Measurements from ENCODE around the gene OPRD1.

The OPRD1 gene

DNA sequence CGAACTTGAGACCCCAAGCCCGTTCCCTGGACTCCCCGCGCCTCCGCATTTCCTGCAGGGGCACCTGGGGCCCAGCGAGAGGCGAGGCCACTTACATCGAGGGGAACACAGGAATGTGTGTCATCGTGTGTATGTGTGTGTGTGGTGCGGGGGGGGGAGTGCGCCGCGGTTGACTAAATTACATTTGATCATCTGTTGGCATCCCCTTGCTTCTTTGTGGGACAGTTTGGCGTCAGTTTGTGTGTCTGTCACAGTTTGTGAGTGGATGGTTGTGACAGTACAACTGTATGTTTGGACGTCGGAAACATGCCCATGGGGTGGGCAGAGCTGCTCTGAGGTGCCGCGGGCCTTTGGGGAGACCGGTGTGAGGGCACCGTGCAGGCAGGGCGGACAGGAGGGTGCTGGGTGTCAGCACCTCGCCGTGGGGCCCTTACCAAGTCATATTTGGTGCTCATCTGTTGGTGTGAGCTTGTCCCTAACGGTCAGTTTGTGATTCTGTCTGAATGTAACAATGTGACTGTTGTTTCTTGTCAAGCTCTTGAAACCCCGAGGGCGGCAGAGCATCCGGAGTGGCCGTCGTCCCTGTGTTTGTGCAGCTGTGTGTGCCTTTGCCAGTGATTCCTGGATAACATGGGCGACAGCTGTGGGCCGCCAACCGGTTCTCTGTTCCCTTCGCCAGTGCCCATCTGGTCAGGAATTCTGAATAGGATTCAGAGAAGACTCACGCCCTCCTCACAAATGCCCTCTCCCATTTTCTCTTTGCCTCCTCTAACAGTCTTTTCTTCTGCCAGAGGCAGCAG lies 899 bp downstream of the OPRD1 start:
- Histone ChIP-seq H2AFZ (ENCODE audit: low read length) (no peak overlapping the region), H3K27me3 (ENCODE audit: insufficient read depth, low read length, poor library complexity, severe bottlenecking) (no peaks in the 10 kb centered on the region), H3K4me2 (ENCODE audit: low read depth, low read length, poor library complexity, severe bottlenecking) (no peak overlapping the region), H3K4me1 (ENCODE audit: insufficient read depth, low read length, poor library complexity, severe bottlenecking) (peaks cover 16% of the 10 kb centered on the region), H3K4me3 (ENCODE audit: low read length, poor library complexity, severe bottlenecking) (no peak overlapping the region), H3K9me3 (ENCODE audit: insufficient read depth, low read depth, low read length) (no peaks in the 10 kb centered on the region), H3F3A (ENCODE audit: low read depth) (no peaks in the 10 kb centered on the region), H3K9me2 (replicated peaks; ENCODE audit: low read depth, low read length) (no peaks in the 10 kb centered on the region), H3K9ac (ENCODE audit: low read depth, low read length, poor library complexity, severe bottlenecking) (no peak overlapping the region), H4K20me1 (ENCODE audit: insufficient read depth, low read length, poor library complexity, severe bottlenecking) (no peaks in the 10 kb centered on the region), H3K36me3 (ENCODE audit: insufficient read depth, low read length) (no peaks in the 10 kb centered on the region), H3K79me2 (ENCODE audit: insufficient read depth, low read length) (no peaks in the 10 kb centered on the region)
- TF ChIP-seq EZH2phosphoT487 (IDR thresholded peaks at IDR 0.05; ENCODE audit: borderline replicate concordance) = no peak
- TF ChIP-seq, protein P1, sequence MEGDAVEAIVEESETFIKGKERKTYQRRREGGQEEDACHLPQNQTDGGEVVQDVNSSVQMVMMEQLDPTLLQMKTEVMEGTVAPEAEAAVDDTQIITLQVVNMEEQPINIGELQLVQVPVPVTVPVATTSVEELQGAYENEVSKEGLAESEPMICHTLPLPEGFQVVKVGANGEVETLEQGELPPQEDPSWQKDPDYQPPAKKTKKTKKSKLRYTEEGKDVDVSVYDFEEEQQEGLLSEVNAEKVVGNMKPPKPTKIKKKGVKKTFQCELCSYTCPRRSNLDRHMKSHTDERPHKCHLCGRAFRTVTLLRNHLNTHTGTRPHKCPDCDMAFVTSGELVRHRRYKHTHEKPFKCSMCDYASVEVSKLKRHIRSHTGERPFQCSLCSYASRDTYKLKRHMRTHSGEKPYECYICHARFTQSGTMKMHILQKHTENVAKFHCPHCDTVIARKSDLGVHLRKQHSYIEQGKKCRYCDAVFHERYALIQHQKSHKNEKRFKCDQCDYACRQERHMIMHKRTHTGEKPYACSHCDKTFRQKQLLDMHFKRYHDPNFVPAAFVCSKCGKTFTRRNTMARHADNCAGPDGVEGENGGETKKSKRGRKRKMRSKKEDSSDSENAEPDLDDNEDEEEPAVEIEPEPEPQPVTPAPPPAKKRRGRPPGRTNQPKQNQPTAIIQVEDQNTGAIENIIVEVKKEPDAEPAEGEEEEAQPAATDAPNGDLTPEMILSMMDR (conservative IDR thresholded peaks at IDR 0.05; ENCODE audit: low read length) = no peak

DNA sequence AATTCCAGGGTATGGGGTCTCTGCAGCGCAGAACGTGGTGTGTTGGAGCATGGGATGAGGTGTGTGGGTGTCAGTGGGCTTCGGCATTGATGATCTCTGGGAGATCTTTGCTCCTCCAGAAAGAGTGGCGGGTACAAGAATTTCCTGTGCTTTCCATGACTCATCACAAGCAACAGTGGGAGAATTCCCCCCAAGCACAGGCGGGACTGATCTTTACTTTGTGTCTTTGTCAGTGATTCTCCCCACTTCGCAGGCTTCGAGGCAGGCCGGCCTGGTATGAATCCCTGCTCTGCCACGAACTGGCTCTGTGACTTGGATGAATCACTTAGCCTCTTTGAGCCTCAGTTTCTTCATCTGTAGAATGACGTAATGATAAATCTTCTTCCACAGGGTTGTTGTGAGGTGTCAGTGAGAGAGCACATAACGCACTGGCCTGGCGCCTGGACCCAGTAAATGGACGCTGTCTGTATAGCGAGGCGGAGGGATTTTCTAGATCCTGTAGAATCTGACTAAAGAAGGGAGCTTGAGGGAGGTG lies 2.0 kb downstream of the OPRD1 start:
- no peak overlapping the region for H3K9ac ChIP-seq (ENCODE audit: low read depth, low read length, poor library complexity, severe bottlenecking)
- no peak overlapping the region for H2AFZ ChIP-seq (ENCODE audit: low read length)
- H3K4me2 ChIP-seq (ENCODE audit: low read depth, low read length, poor library complexity, severe bottlenecking) = no peak overlapping the region
- H3K27me3 ChIP-seq (ENCODE audit: insufficient read depth, low read length, poor library complexity, severe bottlenecking) = no peaks in the 10 kb centered on the region
- H3K79me2 ChIP-seq (ENCODE audit: insufficient read depth, low read length) = no peaks in the 10 kb centered on the region
- no peaks in the 10 kb centered on the region for H3K9me3 ChIP-seq (ENCODE audit: insufficient read depth, low read depth, low read length)
- H3K36me3 ChIP-seq (ENCODE audit: insufficient read depth, low read length) = no peaks in the 10 kb centered on the region
- peaks cover 16% of the 10 kb centered on the region for H3K4me1 ChIP-seq (ENCODE audit: insufficient read depth, low read length, poor library complexity, severe bottlenecking)
- H3K4me3 ChIP-seq (ENCODE audit: low read length, poor library complexity, severe bottlenecking) = no peak overlapping the region
- no peaks in the 10 kb centered on the region for H3K9me2 ChIP-seq (replicated peaks; ENCODE audit: low read depth, low read length)
- no peaks in the 10 kb centered on the region for H3F3A ChIP-seq (ENCODE audit: low read depth)
- no peaks in the 10 kb centered on the region for H4K20me1 ChIP-seq (ENCODE audit: insufficient read depth, low read length, poor library complexity, severe bottlenecking)
- no peak for TF ChIP-seq EZH2phosphoT487 (IDR thresholded peaks at IDR 0.05; ENCODE audit: borderline replicate concordance)
- TF ChIP-seq, protein P1 (conservative IDR thresholded peaks at IDR 0.05; ENCODE audit: low read length) = no peak

DNA sequence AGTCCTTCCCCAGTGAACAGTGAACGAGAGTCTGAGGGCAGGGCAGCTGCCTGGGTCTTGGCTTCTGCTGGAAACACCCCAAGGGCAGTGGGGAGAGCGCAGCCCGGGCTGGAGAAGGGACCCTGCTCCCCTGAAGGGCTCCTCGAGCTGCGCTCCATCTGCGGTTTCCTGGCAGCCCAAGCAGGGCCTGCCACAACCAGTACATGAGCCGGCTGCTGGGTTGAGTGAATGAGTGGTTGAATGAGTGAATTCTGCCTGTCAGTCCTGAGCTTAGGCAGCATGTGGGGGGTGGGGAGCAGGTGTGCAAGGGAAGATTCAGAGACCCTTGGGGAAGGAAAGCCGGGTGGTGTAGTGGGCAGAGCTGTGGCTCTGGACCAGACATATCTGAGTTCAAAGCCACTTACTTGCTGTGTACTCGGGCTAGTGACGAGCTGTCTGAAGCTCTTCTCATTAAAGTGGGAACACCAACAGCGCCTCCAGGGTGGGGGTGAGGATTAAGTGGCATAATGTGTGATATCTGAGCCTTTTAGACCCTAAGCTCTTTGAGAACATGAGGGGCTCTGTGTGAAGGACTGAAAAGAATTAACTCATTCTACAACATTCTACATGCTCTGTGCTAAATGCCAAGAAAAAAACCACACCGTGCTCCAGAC lies 3.7 kb downstream of the OPRD1 start:
- peak overlapping the region; percentile 33 for H3K4me3 ChIP-seq (ENCODE audit: low read length, poor library complexity, severe bottlenecking)
- no peaks in the 10 kb centered on the region for H4K20me1 ChIP-seq (ENCODE audit: insufficient read depth, low read length, poor library complexity, severe bottlenecking)
- no peaks in the 10 kb centered on the region for H3K9me3 ChIP-seq (ENCODE audit: insufficient read depth, low read depth, low read length)
- no peaks in the 10 kb centered on the region for H3K36me3 ChIP-seq (ENCODE audit: insufficient read depth, low read length)
- peaks cover 16% of the 10 kb centered on the region for H3K4me1 ChIP-seq (ENCODE audit: insufficient read depth, low read length, poor library complexity, severe bottlenecking)
- TF ChIP-seq, protein P1 (conservative IDR thresholded peaks at IDR 0.05; ENCODE audit: low read length) = no peak
- no peak for TF ChIP-seq EZH2phosphoT487 (IDR thresholded peaks at IDR 0.05; ENCODE audit: borderline replicate concordance)
- no peaks in the 10 kb centered on the region for H3K9me2 ChIP-seq (replicated peaks; ENCODE audit: low read depth, low read length)
- peak overlapping the region; percentile 55 for H3K4me2 ChIP-seq (ENCODE audit: low read depth, low read length, poor library complexity, severe bottlenecking)
- H3K9ac ChIP-seq (ENCODE audit: low read depth, low read length, poor library complexity, severe bottlenecking) = no peak overlapping the region
- H3F3A ChIP-seq (ENCODE audit: low read depth) = no peaks in the 10 kb centered on the region
- H2AFZ ChIP-seq (ENCODE audit: low read length) = no peak overlapping the region
- H3K79me2 ChIP-seq (ENCODE audit: insufficient read depth, low read length) = no peaks in the 10 kb centered on the region
- no peaks in the 10 kb centered on the region for H3K27me3 ChIP-seq (ENCODE audit: insufficient read depth, low read length, poor library complexity, severe bottlenecking)

Measured in Loucy (cell line).